Hypothalamus (tissue), 51 donors: ENCODE data around the gene PRKAR1B.

Experiments used
- DNase-seq, 51 donors: peaks; one replicate each; lab custom pipeline; 2025; lab: John Stamatoyannopoulos, UW

Gene PRKAR1B

GRCh38 chr7:698515-699475 is 28.3 kb downstream of the PRKAR1B start:
- no peak for DNase-seq

- no peak for DNase-seq
These were observed 30.1 kb downstream of the PRKAR1B start for GRCh38 chr7:696812-697551.

- no peak for DNase-seq
These were observed 30.7 kb downstream of the PRKAR1B start for GRCh38 chr7:696426-696811.

- no peak for DNase-seq
These were observed 33.8 kb downstream of the PRKAR1B start for GRCh38 chr7:693280-693679.

GRCh38 chr7:691361-692045 is 35.6 kb downstream of the PRKAR1B start:
- peak in 12 of 51 donors; percentile 10 to 76 (median 28) for DNase-seq

- no peak for DNase-seq
These were observed 36.4 kb downstream of the PRKAR1B start for GRCh38 chr7:690478-691360.

GRCh38 chr7:685540-685939 is 41.5 kb downstream of the PRKAR1B start:
- no peak for DNase-seq

GRCh38 chr7:684416-684815 is 42.7 kb downstream of the PRKAR1B start:
- no peak for DNase-seq

GRCh38 chr7:683526-684205 is 43.4 kb downstream of the PRKAR1B start:
- DNase-seq = no peak

GRCh38 chr7:682810-683209 is 44.3 kb downstream of the PRKAR1B start:
- DNase-seq = no peak

GRCh38 chr7:681551-682307 is 45.4 kb downstream of the PRKAR1B start:
- DNase-seq = no peak

- no peak for DNase-seq
These were observed 46.5 kb downstream of the PRKAR1B start for GRCh38 chr7:680411-681127.

GRCh38 chr7:676972-677385 is 50.1 kb downstream of the PRKAR1B start:
- DNase-seq = no peak

- DNase-seq = peak in 3 of 51 donors; percentile 11 to 74 (median 41)
These were observed 50.7 kb downstream of the PRKAR1B start for GRCh38 chr7:676246-676971.

- DNase-seq = peak in 4 of 51 donors; percentile 15 to 47 (median 34)
These were observed 52.3 kb downstream of the PRKAR1B start for GRCh38 chr7:674454-675410.
